IPS-11a (cell line): ENCODE data around the gene SCUBE1.
"Not testable (repeated sequence)": the region's sequence is repeated elsewhere in the genome, so short reads cannot be mapped to it uniquely, and the experiment has no call there.

Experiments used
- H3K4me3 ChIP-seq: one replicate; pipeline ENCODE4 v1.5.1; 2013; ENCODE audit warnings: low read depth, low read length, control low read depth

SCUBE1 gene

GRCh38 chr22:43281394-43281793, 61.8 kb downstream of the SCUBE1 start:
- H3K4me3 ChIP-seq: no peak overlapping the region

- not testable (repeated sequence) for H3K4me3 ChIP-seq
Measured at GRCh38 chr22:43280523-43280886, 62.7 kb downstream of the SCUBE1 start.

- H3K4me3 ChIP-seq: no peak overlapping the region
Measured at GRCh38 chr22:43279867-43280522, 63.2 kb downstream of the SCUBE1 start.

- no peak overlapping the region for H3K4me3 ChIP-seq
Measured at GRCh38 chr22:43277987-43278601, 65.1 kb downstream of the SCUBE1 start.

GRCh38 chr22:43277091-43277490, 66.1 kb downstream of the SCUBE1 start:
- no peak overlapping the region for H3K4me3 ChIP-seq

GRCh38 chr22:43276321-43276720, 66.9 kb downstream of the SCUBE1 start:
- H3K4me3 ChIP-seq: no peak overlapping the region

GRCh38 chr22:43275545-43276317, 67.4 kb downstream of the SCUBE1 start:
- H3K4me3 ChIP-seq: no peak overlapping the region

GRCh38 chr22:43274595-43275240, 68.5 kb downstream of the SCUBE1 start:
- H3K4me3 ChIP-seq: no peak overlapping the region

GRCh38 chr22:43273902-43274484, 69.2 kb downstream of the SCUBE1 start:
- no peak overlapping the region for H3K4me3 ChIP-seq

GRCh38 chr22:43272869-43273318, 70.3 kb downstream of the SCUBE1 start:
- H3K4me3 ChIP-seq: no peak overlapping the region

- no peak overlapping the region for H3K4me3 ChIP-seq
Measured at GRCh38 chr22:43272301-43272700, 70.9 kb downstream of the SCUBE1 start.

- no peak overlapping the region for H3K4me3 ChIP-seq
Measured at GRCh38 chr22:43270949-43271348, 72.2 kb downstream of the SCUBE1 start.

GRCh38 chr22:43270314-43270908, 72.8 kb downstream of the SCUBE1 start:
- H3K4me3 ChIP-seq: no peak overlapping the region

GRCh38 chr22:43269646-43270045, 73.5 kb downstream of the SCUBE1 start:
- H3K4me3 ChIP-seq: no peak overlapping the region

- H3K4me3 ChIP-seq: no peak overlapping the region
Measured at GRCh38 chr22:43269246-43269645, 73.9 kb downstream of the SCUBE1 start.

- H3K4me3 ChIP-seq: no peak overlapping the region
Measured at GRCh38 chr22:43267981-43268660, 75.1 kb downstream of the SCUBE1 start.

GRCh38 chr22:43267332-43267980, 75.7 kb downstream of the SCUBE1 start:
- H3K4me3 ChIP-seq: no peak overlapping the region

GRCh38 chr22:43266076-43266475, 77.1 kb downstream of the SCUBE1 start:
- no peak overlapping the region for H3K4me3 ChIP-seq

- no peak overlapping the region for H3K4me3 ChIP-seq
Measured at GRCh38 chr22:43263645-43264514, 79.3 kb downstream of the SCUBE1 start.
